K562 (cell line): Measurements from ENCODE around the gene AMPD3. TPM values are rescaled to one million over a fixed set of nuclear protein-coding genes. Genes with fewer than 3 reads are reported as not detected.

Experiments
- ATAC-seq: fragments of 200-7000 bp; cut with Tn5 transposase; 3 replicates; pipeline ENCODE4 v1.9.1; 2020; ENCODE audit warnings: moderate library complexity
- BruUV-seq: library from RNA; stranded (reverse); fragments of 400-500 nt; replicated peaks from 2 replicates; lab custom pipeline; 2021; lab: Mats Ljungman, UMichigan
- CTCF ChIA-PET: fragments of 300-600 bp; formaldehyde crosslinking; extraction: SDS; loops from one replicate; lab custom pipeline; 2021; ENCODE audit warnings: low intra/inter-chr PET ratio; lab: Yijun Ruan, JAX
- POLR2A ChIA-PET: fragments of 300-600, 350-650 bp; sonication (Branson Sonifier 250); formaldehyde crosslinking; extraction: SDS; loops from one replicate; lab custom pipeline; 2021; ENCODE audit warnings: antibody characterized with exemption, inconsistent platforms; lab: Yijun Ruan, JAX
- DNase-seq, 4 experiments: peaks; one replicate each; pipeline versions ENCODE4 v3.0.0 to v3.0.0-alpha.2; 2011 to 2018; ENCODE audit warnings: low spot score in 3 of 4, mixed read lengths in 3 of 4; ENCODE audit errors: extremely low read depth in 1 of 4
- FAIRE-seq: peaks from 2 replicates; lab custom pipeline; 2011; peaks lifted over from hg19 to GRCh38; lab: Jason Lieb, UNC
- H2AFZ ChIP-seq: 2 replicates; pipeline ENCODE4 v1.6.0; 2011; ENCODE audit warnings: low read depth, low read length, control low read depth, inconsistent platforms
- H3K27ac ChIP-seq: fragments of 200-600 bp; 3 replicates; pipeline ENCODE4 v1.8.0; 2011; ENCODE audit warnings: low read depth, mild to moderate bottlenecking, control low read depth, inconsistent platforms, low read length, moderate library complexity, mixed read lengths; ENCODE audit errors: extremely low read depth
- H3K27me3 ChIP-seq, 2 experiments: fragments of 300-600 bp in 1 of 2; 2 replicates in 1 of 2; 3 replicates in 1 of 2; pipeline versions ENCODE4 v1.6.0 to v1.8.0; 2011; ENCODE audit warnings: inconsistent platforms in 2 of 2, low read length in 2 of 2, mild to moderate bottlenecking in 1 of 2, mixed read lengths in 1 of 2, moderate library complexity in 1 of 2; ENCODE audit not compliant: control insufficient read depth in 2 of 2, insufficient read depth in 2 of 2
- H3K36me3 ChIP-seq: fragments of 300-600 bp; 3 replicates; pipeline ENCODE4 v1.8.0; 2011; ENCODE audit warnings: mild to moderate bottlenecking, low read length, inconsistent platforms; ENCODE audit not compliant: control insufficient read depth, insufficient read depth
- H3K4me1 ChIP-seq, 2 experiments: fragments of 200-600 bp in 1 of 2; replicated peaks in 1 of 2; 2 replicates in 1 of 2; 3 replicates in 1 of 2; pipeline versions ENCODE4 v1.5.1 to v1.8.0; 2011; ENCODE audit warnings: inconsistent platforms in 2 of 2, low read length in 2 of 2, mild to moderate bottlenecking in 1 of 2, mixed read lengths in 1 of 2, moderate library complexity in 1 of 2; ENCODE audit not compliant: control insufficient read depth in 2 of 2, insufficient read depth in 2 of 2
- H3K4me2 ChIP-seq: 2 replicates; pipeline ENCODE4 v1.6.1; 2011; ENCODE audit warnings: low read length, control low read depth, inconsistent platforms, mixed read lengths; ENCODE audit not compliant: insufficient read depth
- H3K4me3 ChIP-seq: fragments of 200-600 bp; sonication (generic), shearing (Covaris generic); 2 replicates; pipeline ENCODE4 v1.5.1; 2016; ENCODE audit warnings: control low read depth, inconsistent platforms
- H3K79me2 ChIP-seq: fragments of 200-600 bp; 3 replicates; pipeline ENCODE4 v1.8.0; 2011; ENCODE audit warnings: low read length, inconsistent platforms; ENCODE audit not compliant: control insufficient read depth, insufficient read depth
- H3K9ac ChIP-seq, 2 experiments: 2 replicates each; pipeline versions ENCODE4 v1.6.0 to v1.6.1; 2011; ENCODE audit warnings: low read depth in 2 of 2, low read length in 2 of 2, control low read depth in 1 of 2, inconsistent platforms in 1 of 2, mild to moderate bottlenecking in 1 of 2, mixed read lengths in 1 of 2; ENCODE audit not compliant: insufficient read depth in 1 of 2
- H3K9me1 ChIP-seq: one replicate; pipeline ENCODE4 v1.6.0; 2011; ENCODE audit warnings: inconsistent platforms, mild to moderate bottlenecking, low read length, moderate library complexity; ENCODE audit not compliant: control insufficient read depth, insufficient read depth
- H3K9me3 ChIP-seq: replicated peaks from 2 replicates; pipeline ENCODE4 v1.5.1; 2011; ENCODE audit warnings: low read depth, low read length, inconsistent platforms; ENCODE audit not compliant: control insufficient read depth, insufficient read depth
- H4K20me1 ChIP-seq: replicated peaks from 2 replicates; pipeline ENCODE4 v1.6.1; 2011; ENCODE audit warnings: low read length, inconsistent platforms, mixed read lengths; ENCODE audit not compliant: control insufficient read depth, insufficient read depth
- BHLHE40 ChIP-seq: IDR thresholded peaks from 2 replicates; pipeline ENCODE4 v1.6.1; 2011; ENCODE audit warnings: low read length, improper control_type of control experiment
- CBX8 ChIP-seq: fragments of 200-600 bp; sonication (generic); IDR thresholded peaks from 2 replicates; pipeline ENCODE4 v1.6.1; 2012; ENCODE audit warnings: borderline replicate concordance, mixed run types, low read depth, mild to moderate bottlenecking, moderate library complexity, mixed read lengths, low read length, control low read depth, inconsistent platforms; ENCODE audit not compliant: poor library complexity, severe bottlenecking; ENCODE audit errors: extremely low read depth
- CCAR2 ChIP-seq: fragments of 200-400 bp; formaldehyde crosslinking; IDR thresholded peaks from 2 replicates; pipeline ENCODE4 v1.6.1; 2017; ENCODE audit warnings: mild to moderate bottlenecking, low read depth, low read length
- DLX4 ChIP-seq: fragments of 250-450 bp; sonication (Bioruptor Pico); IDR thresholded peaks from 2 replicates; pipeline ENCODE4 v1.6.1; 2021; ENCODE audit warnings: mild to moderate bottlenecking
- ILF3 ChIP-seq: fragments of 450-650 bp; IDR thresholded peaks from 2 replicates; pipeline ENCODE4 v1.6.1; 2018; ENCODE audit warnings: antibody characterized with exemption, mild to moderate bottlenecking, moderate library complexity, borderline replicate concordance
- MBD1 ChIP-seq: fragments of 250-450 bp; sonication (Bioruptor Pico); IDR thresholded peaks from 2 replicates; pipeline ENCODE4 v1.8.0; 2022; ENCODE audit warnings: inconsistent platforms
- NR4A1 ChIP-seq, 2 experiments: fragments of 250-450 bp in 1 of 2; fragments of 450-650 bp in 1 of 2; sonication (Bioruptor Pico) in 1 of 2; IDR thresholded peaks; 2 replicates each; pipeline versions ENCODE4 v1.4.0 to v1.6.1; 2016 to 2020; ENCODE audit warnings: mild to moderate bottlenecking in 2 of 2, missing compliant biosample characterization in 1 of 2, missing genetic modification characterization in 1 of 2, moderate library complexity in 1 of 2
- TRIM25 ChIP-seq: fragments of 450-650 bp; IDR thresholded peaks from 2 replicates; pipeline ENCODE4 v1.7.0; 2016; ENCODE audit warnings: borderline replicate concordance
- ZNF12 ChIP-seq: sonication (generic); formaldehyde crosslinking; IDR thresholded peaks from 2 replicates; pipeline ENCODE4 v1.4.0; 2020; ENCODE audit warnings: mild to moderate bottlenecking, missing genetic modification reagents
- ZNF398 ChIP-seq: fragments of 250-450 bp; sonication (Bioruptor Pico); IDR thresholded peaks from 2 replicates; pipeline ENCODE4 v1.8.0; 2021; ENCODE audit warnings: moderate library complexity, mild to moderate bottlenecking, inconsistent platforms
- ZNF431 ChIP-seq: sonication (generic); formaldehyde crosslinking; IDR thresholded peaks from 2 replicates; pipeline ENCODE4 v1.8.0; 2022; ENCODE audit warnings: mild to moderate bottlenecking, missing genetic modification reagents
- ZNF583 ChIP-seq: fragments of 250-450 bp; sonication (Bioruptor Pico); IDR thresholded peaks from 2 replicates; pipeline ENCODE4 v1.4.0; 2020
- WGBS: fragments of 100-300 bp; shearing (Covaris generic); methylation state at CpG from one replicate; pipeline ENCODE4 v1.1.6; 2016; ENCODE audit warnings: low coverage, mixed read lengths; ENCODE audit not compliant: insufficient coverage; ENCODE audit errors: missing lambda C conversion rate; 5-methylcytosine and 5-hydroxymethylcytosine counted together
- in situ Hi-C: fragments of 300-500 bp; cut with MboI; formaldehyde crosslinking; loops from 4 replicates; pipeline ENCODE4 v1.15.0; 2018; ENCODE audit warnings: inconsistent platforms, mixed read lengths
- intact Hi-C: fragments of 100-400 bp; cut with micrococcal nuclease; formaldehyde crosslinking; loops from 2 replicates; pipeline ENCODE4 v1.14.2; 2022
- polyA plus RNA-seq, 8 experiments: library from polyadenylated mRNA; depleted of rRNA in 4 of 8; stranded (reverse) in 5 of 8; unstranded in 3 of 8; fragments of >200 nt; fragmentation: Nextera tagmentation in 2 of 8; fragmentation: Illumina TruSeq in 1 of 8; extraction: Ambion mirVana in 2 of 8; extraction: Trizol in 1 of 8; gene quantifications; 2 replicates each; pipeline versions ENCODE4 v1.2.1 to v1.2.3, GENCODE V29; 2011 to 2014; ENCODE audit warnings: inconsistent platforms in 1 of 8, missing spikeins in 1 of 8
- total RNA-seq, 7 experiments: library from RNA; depleted of rRNA in 6 of 7; stranded (reverse); fragments of >200 nt in 6 of 7; fragmentation: Illumina TruSeq in 2 of 7; extraction: Trizol in 2 of 7; gene quantifications; 2 replicates each; pipeline versions ENCODE4 v1.2.1 to v1.2.3, GENCODE V29; 2011 to 2021; ENCODE audit warnings: low replicate concordance in 1 of 7

AMPD3 gene
- total and polyA plus RNA-seq, 9 of the 15 experiments (the other 6 are each of a cell fraction or from before 2014, with no cell fraction given), result 4.4 to 23.6 (median 11.2) TPM

- in situ Hi-C loops, result no loop called here
- ChIA-PET POLR2A (interaction anchor here (1.2 to 2.3 kb wide), 2 partner anchors 9 to 10 kb away, joined by 4 to 12 read pairs; no protein-coding TSS in a partner anchor), CTCF (no interaction called here)
- 38% methylated on average over 1 of the region's 1 CpG for whole genome bisulfite sequencing
- intact Hi-C loops, result no loop called here
- FAIRE-seq, result no peak
- Histone ChIP-seq H3K4me2 (no peak overlapping the region), H3K27me3 (no peaks in the 10 kb centered on the region; a peak in 1 of 5 replicates), H2AFZ (peak overlapping the region; percentile 38), H3K79me2 (no peaks in the 10 kb centered on the region), H3K36me3 (no peaks in the 10 kb centered on the region), H3K9ac (no peak overlapping the region), H4K20me1 (no peaks in the 10 kb centered on the region), H3K9me1 (no peaks in the 10 kb centered on the region), H3K4me1 (no peaks in the 10 kb centered on the region), H3K4me3 (no peak overlapping the region), H3K9me3 (no peaks in the 10 kb centered on the region), H3K27ac (no peak overlapping the region)
- no TSS peak for BruUV-seq
- DNase-seq, result no peak
- no peak for TF ChIP-seq NR4A1 (CRISPR knock-in tag; IDR thresholded peaks at IDR 0.05)
- TF ChIP-seq NR4A1 (tag; IDR thresholded peaks at IDR 0.05), result no peak
- TF ChIP-seq TRIM25, result no peak
- TF ChIP-seq ZNF431 (CRISPR knock-in tag), result no peak
- no peak for TF ChIP-seq CBX8
- no peak for TF ChIP-seq MBD1 (CRISPR knock-in tag)
- TF ChIP-seq ILF3, result no peak
- no peak for TF ChIP-seq BHLHE40
- no peak for TF ChIP-seq ZNF583 (CRISPR knock-in tag)
- no peak for TF ChIP-seq ZNF398 (CRISPR knock-in tag)
- TF ChIP-seq DLX4, result no peak
- TF ChIP-seq CCAR2, result no peak
- no peak for TF ChIP-seq ZNF12 (CRISPR knock-in tag)
- ATAC-seq, result no peak; the same call in 2 of the 3 replicates
Measured at GRCh38 chr11:10436224-10436623, 18.8 kb upstream of the AMPD3 start.
